Dedifferentiated amniotic fluid mesenchymal stem cell (primary cell): Measurements from ENCODE around the gene MYOM1.

ENCODE experiments used
- DNase-seq: peaks from one replicate; pipeline ENCODE4 v3.0.0-alpha.2; 2016; ENCODE audit errors: extremely low spot score

Gene MYOM1

GRCh38 chr18:3118195-3119010 lies 101.4 kb downstream of the MYOM1 start:
- no peak for DNase-seq

DNA sequence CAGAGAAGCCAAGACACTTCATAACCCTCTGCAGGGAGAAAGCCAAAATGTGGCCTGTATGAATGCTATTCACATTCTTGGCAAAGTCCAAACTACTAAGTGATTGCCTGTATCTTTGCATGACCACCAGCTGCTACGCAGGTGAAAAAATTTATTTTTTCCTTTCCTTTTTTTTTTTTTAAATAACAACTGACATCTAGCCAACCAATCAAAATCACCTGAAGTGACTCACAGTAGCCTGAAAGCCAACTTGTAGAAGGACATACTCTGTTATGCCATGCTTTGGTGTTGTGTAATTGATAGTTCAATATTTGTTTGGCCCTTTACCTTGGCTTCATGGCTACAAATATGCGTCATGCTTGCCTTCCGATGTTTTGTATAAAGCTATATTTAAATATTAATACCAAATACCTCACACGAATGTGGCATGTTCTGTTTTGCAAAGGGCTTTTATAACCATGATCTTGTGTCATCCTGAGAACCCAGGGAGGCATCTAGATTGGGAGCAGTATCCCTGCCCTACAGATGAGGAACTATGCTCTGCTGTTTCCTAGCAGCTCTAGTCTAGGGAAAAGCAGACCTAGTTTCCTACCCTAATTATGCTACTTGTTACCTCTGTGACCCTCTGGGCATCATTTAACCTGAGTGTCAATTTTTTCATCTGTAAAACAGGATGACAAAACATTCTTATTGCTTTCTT lies 102.1 kb downstream of the MYOM1 start:
- no peak for DNase-seq

DNA sequence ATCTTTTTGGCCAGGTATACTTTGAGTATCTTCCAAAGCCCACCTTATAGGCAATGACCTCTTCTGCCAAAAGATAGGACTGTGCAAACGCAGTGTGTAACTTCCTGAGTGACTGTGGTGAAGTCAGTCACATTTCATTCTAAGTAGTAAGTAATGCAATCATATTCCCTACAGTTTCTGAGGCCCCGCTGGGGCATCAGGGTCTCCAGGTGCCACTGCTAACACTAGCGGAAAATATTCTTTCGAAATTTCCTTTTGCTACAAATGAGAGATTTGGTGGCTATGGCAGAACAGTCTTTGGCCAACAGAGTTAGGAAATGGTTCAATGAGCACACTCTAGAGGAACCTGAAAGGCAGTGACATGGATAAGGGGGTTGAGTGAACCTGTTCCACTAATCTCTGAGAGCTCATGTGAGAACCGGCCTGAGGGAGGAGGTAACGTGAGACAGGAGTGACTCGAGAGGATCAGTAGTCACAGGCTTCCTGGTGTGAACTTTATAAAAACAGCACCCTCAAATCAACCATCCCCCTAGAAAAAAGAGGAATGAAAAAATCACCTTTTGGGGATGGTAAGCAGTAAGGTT lies 104.2 kb downstream of the MYOM1 start:
- no peak for DNase-seq

DNA sequence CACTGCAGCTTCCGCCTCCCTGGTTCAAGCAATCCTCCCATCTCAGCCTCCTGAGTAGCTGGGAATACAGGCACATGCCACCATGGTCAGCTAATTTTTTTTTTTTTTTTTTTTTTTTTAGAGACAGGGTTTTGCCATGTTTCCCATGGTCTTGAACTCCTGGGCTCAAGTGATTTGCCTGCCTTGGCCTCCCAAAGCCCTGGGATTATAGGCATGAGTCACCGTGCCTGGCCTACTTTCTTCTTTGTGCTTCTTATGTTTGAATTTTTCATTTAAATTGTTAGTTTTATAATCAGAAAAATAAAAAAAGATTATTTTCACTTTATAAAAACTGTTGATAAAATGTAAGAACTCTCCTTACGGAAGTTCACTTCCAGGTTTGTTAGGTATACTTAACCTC lies 105.3 kb downstream of the MYOM1 start:
- no peak for DNase-seq

DNA sequence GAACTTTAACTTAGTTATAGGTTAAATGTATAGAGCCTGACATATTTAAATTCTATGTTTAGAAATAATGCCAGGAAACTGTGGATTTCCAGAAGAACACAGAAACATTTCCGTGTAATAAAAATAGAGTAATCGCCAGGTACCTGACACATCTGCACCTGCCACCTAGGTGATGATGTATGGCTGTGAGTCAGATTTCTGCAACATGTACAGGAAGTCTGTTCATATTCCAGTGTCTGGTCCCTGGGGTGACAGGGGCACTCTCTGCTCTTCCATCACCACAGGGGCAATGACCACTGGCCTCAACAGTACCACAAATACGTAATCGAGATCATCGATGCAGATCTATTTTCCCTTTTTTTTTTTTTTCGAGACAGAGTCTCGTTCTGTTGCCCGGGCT lies 105.7 kb downstream of the MYOM1 start:
- DNase-seq, result no peak

DNA sequence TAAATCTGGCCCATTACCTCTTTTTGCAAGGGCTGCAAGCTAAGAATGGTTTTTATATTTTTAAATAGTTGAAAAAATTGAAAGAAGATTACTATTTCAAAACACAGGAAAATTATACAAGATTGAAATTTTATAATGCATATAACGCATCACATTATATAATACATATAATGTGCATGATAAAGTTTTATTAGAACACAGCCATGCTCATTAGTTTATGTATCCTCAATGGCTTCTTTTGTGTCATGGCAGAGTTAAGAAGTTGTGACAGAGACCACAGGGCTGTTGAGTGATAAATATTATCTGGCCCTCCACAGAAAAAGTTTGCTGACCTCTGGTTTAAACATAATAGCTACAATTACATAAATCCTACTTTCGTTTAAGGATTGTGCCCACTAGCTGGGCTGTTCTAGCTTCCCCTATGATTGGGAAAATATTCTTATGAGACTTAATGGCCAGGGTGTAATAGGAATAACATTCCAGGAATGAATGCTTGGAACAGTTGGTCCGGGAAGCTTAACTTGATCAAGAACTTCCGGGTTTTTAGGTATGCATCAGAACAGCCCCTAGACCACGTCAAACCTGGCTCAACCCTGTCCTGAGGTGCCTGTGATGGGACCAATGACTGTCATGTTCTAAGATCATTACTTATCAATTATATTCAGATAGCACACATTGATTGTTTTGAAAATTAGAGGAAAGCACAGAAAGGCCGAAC lies 108.1 kb downstream of the MYOM1 start:
- DNase-seq, result no peak

GRCh38 chr18:3110034-3110752 lies 109.6 kb downstream of the MYOM1 start:
- no peak for DNase-seq

DNA sequence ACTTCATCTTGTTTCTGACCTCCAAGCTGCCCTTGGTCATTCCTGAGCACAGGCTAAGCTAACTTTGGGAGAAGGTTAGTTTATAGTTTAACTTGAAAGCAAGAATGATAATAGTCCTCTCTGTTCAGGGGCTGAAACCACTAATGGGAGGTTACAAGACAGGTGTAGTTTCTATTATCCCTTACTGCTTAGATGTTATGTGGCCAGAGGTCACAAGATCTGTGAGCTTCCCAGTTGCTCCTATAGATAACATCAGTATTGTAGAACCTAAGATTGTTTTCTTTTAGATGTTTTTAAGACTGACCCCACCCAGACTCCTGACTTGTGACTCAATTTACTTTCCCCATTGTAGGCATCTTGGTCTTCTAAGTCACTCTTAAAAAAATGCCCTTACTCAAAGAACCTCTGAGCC lies 112.0 kb downstream of the MYOM1 start:
- no peak for DNase-seq

- DNase-seq, result peak; percentile 25
Observed at GRCh38 chr18:3104190-3105054, 115.3 kb downstream of the MYOM1 start.

GRCh38 chr18:3103576-3103975 lies 116.2 kb downstream of the MYOM1 start:
- DNase-seq, result no peak

DNA sequence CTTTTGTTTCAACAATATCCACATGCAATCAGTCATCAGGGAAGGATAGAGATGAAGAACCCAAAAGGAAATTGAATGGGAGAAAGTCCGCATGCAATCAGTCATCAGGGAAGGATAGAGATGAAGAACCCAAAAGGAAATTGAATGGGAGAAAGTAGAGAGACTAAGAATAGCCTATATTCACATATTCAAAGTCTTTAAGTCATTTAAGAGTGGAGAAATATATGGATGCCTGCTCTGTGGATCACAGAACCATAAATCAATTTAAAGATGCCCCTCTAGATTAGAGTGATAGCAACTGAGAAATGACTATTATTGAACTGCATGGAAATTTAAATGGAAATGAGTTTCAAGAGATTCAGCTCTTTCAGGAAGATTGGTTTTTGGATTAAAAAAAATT lies 116.8 kb downstream of the MYOM1 start:
- no peak for DNase-seq

DNA sequence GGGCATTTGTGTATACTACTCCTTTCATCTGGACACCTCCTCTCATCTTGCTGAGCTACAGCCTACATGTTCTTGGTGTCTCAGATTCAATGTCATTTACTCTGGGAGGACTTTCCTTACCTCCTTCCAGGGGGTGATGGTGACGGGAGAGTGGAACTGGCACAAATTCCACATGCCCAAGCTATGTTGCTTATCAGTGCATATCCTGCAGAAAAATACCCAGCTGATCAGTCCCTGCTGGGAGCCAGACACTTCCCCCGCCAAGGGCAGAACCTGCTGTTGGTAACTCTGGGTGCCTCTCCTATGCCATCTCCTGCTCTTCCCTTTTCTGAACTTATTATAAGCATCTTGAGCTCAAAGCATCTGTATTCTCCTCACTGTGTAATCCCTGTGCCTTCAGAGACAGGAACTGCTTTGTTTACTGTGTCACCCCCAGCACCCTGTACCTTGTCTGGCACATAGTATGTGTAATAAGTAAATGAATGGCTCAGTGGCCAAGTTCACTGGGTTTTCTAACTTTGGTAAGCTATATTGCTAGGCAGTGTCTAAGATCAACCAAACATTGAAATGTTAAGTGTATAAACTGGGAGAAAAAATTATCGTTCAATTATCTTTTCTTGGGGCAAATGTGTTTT lies 119.2 kb downstream of the MYOM1 start:
- no peak for DNase-seq

GRCh38 chr18:3099327-3099726 lies 120.4 kb downstream of the MYOM1 start:
- no peak for DNase-seq

DNA sequence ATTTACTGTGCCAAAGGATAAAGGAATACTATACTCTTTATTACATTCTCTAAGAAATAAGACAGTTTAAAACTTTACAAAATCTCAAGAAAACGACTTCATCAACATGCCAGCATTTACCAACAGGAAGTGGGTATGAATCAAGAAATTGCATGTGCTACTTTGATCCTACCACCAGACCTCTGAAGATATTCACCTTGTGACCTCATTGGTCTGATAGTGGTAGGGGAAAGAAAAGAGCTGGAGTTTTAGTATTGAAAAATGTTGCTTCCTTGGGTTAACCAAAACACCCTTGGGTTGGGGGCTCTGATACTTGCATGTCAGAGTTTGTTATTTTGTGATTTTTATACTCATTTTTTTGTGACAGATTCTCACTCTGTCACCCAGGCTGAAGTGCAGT lies 122.7 kb downstream of the MYOM1 start:
- no peak for DNase-seq

- no peak for DNase-seq
Observed at GRCh38 chr18:3095921-3096320, 123.8 kb downstream of the MYOM1 start.

DNA sequence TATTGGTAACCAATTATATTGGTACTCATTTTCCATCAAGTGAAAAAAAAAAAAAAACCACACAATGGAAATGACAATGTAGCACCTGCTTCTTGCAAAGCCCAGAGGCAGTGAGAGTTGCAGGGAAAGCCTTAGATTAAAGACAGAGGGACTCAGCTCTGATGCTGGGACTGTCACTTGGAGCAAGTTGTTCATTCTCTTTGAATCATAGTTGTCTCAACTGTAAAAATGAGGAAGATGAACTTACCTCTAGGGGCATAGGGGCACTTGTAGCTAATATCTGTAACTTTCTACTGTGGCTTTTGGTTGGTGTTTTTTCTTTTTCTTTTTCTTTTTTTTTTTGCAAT lies 125.5 kb downstream of the MYOM1 start:
- DNase-seq, result no peak

- DNase-seq, result no peak
Observed at GRCh38 chr18:3093624-3094337, 126.0 kb downstream of the MYOM1 start.

GRCh38 chr18:3092727-3093126 lies 127.0 kb downstream of the MYOM1 start:
- no peak for DNase-seq

DNA sequence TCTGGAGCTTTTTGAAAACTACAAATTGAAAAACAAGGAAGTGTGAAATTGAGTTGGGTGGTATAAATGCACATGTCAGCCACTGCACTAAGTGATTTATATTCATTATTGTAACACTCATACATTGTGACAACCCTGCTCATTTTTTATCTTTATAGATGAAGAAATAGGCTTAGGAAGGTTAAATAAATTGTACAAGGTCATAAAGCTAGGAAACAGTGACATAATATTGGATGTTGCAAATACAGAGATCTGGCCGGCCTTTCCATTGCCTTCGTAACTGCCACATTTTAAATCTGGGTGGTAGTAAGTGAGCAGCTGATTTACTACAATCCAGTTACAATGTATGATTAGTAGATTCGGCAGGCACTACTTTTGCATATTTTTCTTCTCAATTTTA lies 130.2 kb downstream of the MYOM1 start:
- DNase-seq, result no peak

- no peak for DNase-seq
Observed at GRCh38 chr18:3088449-3088848, 131.3 kb downstream of the MYOM1 start.
